CD4-positive, alpha-beta memory T cell (primary cell): ENCODE data around the gene MSH2. TPM values are rescaled to one million over a fixed set of nuclear protein-coding genes. Genes with fewer than 3 reads are reported as not detected.
"Not testable (repeated sequence)": the region's sequence is repeated elsewhere in the genome, so short reads cannot be mapped to it uniquely, and the experiment has no call there.

Source experiments
- CTCF ChIA-PET: fragments of 350-600 bp; sonication (Branson Sonifier 250); formaldehyde crosslinking; loops from one replicate; lab custom pipeline; 2021; ENCODE audit warnings: inconsistent platforms; ENCODE audit not compliant: partially characterized antibody; lab: Charles Lee
- POLR2A ChIA-PET: fragments of 350-600 bp; sonication (Branson Sonifier 250); formaldehyde crosslinking; loops from one replicate; lab custom pipeline; 2021; ENCODE audit not compliant: partially characterized antibody; lab: Charles Lee
- DNase-seq, 5 donors: peaks; one replicate each; pipeline versions ENCODE4 v3.0.0 to v3.0.0-alpha.2; 2020 to 2022; ENCODE audit warnings: mixed read lengths in 1 of 5
- H3K27ac ChIP-seq: one replicate; pipeline ENCODE4 v1.7.0; 2013; ENCODE audit warnings: low read depth, low read length
- H3K27me3 ChIP-seq: 2 replicates; pipeline ENCODE4 v1.7.0; 2013; ENCODE audit warnings: mild to moderate bottlenecking, low read length, moderate library complexity; ENCODE audit not compliant: insufficient read depth
- H3K36me3 ChIP-seq: 2 replicates; pipeline ENCODE4 v1.7.0; 2013; ENCODE audit warnings: mild to moderate bottlenecking, low read length, moderate library complexity; ENCODE audit not compliant: insufficient read depth
- H3K4me1 ChIP-seq: 2 replicates; pipeline ENCODE4 v1.7.0; 2013; ENCODE audit warnings: mild to moderate bottlenecking, low read length, moderate library complexity; ENCODE audit not compliant: insufficient read depth
- H3K4me3 ChIP-seq, 2 donors: one replicate each; pipeline ENCODE4 v1.7.0; 2013; ENCODE audit warnings: low read length in 2 of 2, mild to moderate bottlenecking in 1 of 2
- H3K9me3 ChIP-seq, 2 donors: one replicate each; pipeline ENCODE4 v1.7.0; 2013; ENCODE audit warnings: low read length in 2 of 2, control low read depth in 1 of 2; ENCODE audit not compliant: control insufficient read depth in 1 of 2
- H3K27ac Mint-ChIP-seq, 7 donors: one replicate each; pipeline ENCODE4 v1.8.0; 2020 to 2021; ENCODE audit warnings: mixed read lengths in 7 of 7, mild to moderate bottlenecking in 6 of 7, inconsistent platforms in 3 of 7, moderate library complexity in 3 of 7
- H3K27me3 Mint-ChIP-seq, 2 donors: one replicate each; pipeline ENCODE4 v1.8.0; 2020 to 2021; ENCODE audit warnings: mixed read lengths in 2 of 2
- H3K36me3 Mint-ChIP-seq, 2 donors: one replicate each; pipeline ENCODE4 v1.8.0; 2020 to 2021; ENCODE audit warnings: mixed read lengths in 2 of 2, inconsistent platforms in 1 of 2, mild to moderate bottlenecking in 1 of 2
- H3K4me1 Mint-ChIP-seq, 4 donors: one replicate each; pipeline ENCODE4 v1.8.0; 2020 to 2021; ENCODE audit warnings: mixed read lengths in 4 of 4, mild to moderate bottlenecking in 1 of 4
- H3K4me3 Mint-ChIP-seq, 8 donors: one replicate each; pipeline ENCODE4 v1.8.0; 2020 to 2021; ENCODE audit warnings: mixed read lengths in 8 of 8, mild to moderate bottlenecking in 7 of 8, moderate library complexity in 6 of 8, inconsistent platforms in 3 of 8
- H3K9me3 Mint-ChIP-seq, 8 donors: one replicate each; pipeline ENCODE4 v1.8.0; 2020 to 2021; ENCODE audit warnings: mixed read lengths in 8 of 8, mild to moderate bottlenecking in 5 of 8, inconsistent platforms in 3 of 8, moderate library complexity in 1 of 8
- intact Hi-C: fragments of 100-400 bp; cut with micrococcal nuclease; formaldehyde crosslinking; loops from one replicate; pipeline ENCODE4 v1.15.1; 2023
- polyA plus RNA-seq, 2 donors: library from polyadenylated mRNA; unstranded; fragments of 300-500 nt; fragmentation: Illumina TruSeq; gene quantifications; one replicate each; pipeline ENCODE4 v1.2.3, GENCODE V29; 2021
- total RNA-seq, 2 experiments: library from RNA; stranded (reverse); gene quantifications; one replicate each; pipeline ENCODE4 v1.2.3, GENCODE V29; 2021

MSH2 gene
- total and polyA plus RNA-seq, 4 experiments from 2014 or later = 26.1 to 30.5 (median 26.3) TPM

- Mint-ChIP-seq H3K27ac (no peak overlapping the region), H3K4me3 (no peak overlapping the region), H3K27me3 (peaks cover 2 to 3% of the 10 kb centered on the region in 2 donors), H3K36me3 (peaks cover 4 to 24% of the 10 kb centered on the region in 2 donors), H3K4me1 (no peaks in the 10 kb centered on the region), H3K9me3 (peaks cover 0 to 28% (median 17%) of the 10 kb centered on the region in 8 donors)
- H3K9me3 ChIP-seq = no peaks in the 10 kb centered on the region
- no peak overlapping the region for H3K4me3 ChIP-seq
- no peaks in the 10 kb centered on the region for H3K36me3 ChIP-seq
- ChIA-PET POLR2A (no interaction called here), CTCF (no interaction called here)
- no peaks in the 10 kb centered on the region for H3K27me3 ChIP-seq
- H3K27ac ChIP-seq = no peak overlapping the region
- DNase-seq = no peak
- intact Hi-C loops = no loop called here
- H3K4me1 ChIP-seq = no peaks in the 10 kb centered on the region
Observed at GRCh38 chr2:47499093-47499492, 96.1 kb downstream of the MSH2 start.

GRCh38 chr2:47499621-47500309 is 96.8 kb downstream of the MSH2 start:
- H3K4me1 ChIP-seq = no peaks in the 10 kb centered on the region

GRCh38 chr2:47501374-47502200 is 98.6 kb downstream of the MSH2 start:
- Histone ChIP-seq H3K27ac (no peak overlapping the region), H3K36me3 (no peaks in the 10 kb centered on the region), H3K4me1 (no peaks in the 10 kb centered on the region), H3K27me3 (no peaks in the 10 kb centered on the region), H3K9me3 (peaks cover 0 to 2% of the 10 kb centered on the region in 2 donors), H3K4me3 (no peak overlapping the region)
- intact Hi-C loops = no loop called here
- POLR2A ChIA-PET = no interaction called here
- Mint-ChIP-seq H3K4me3 (no peak overlapping the region), H3K36me3 (peaks cover 4 to 33% of the 10 kb centered on the region in 2 donors), H3K4me1 (no peaks in the 10 kb centered on the region), H3K27me3 (peaks cover 2 to 3% of the 10 kb centered on the region in 2 donors), H3K9me3 (peaks cover 3 to 46% (median 36%) of the 10 kb centered on the region in 8 donors), H3K27ac (no peak overlapping the region)
- DNase-seq = no peak
- CTCF ChIA-PET = no interaction called here

More at GRCh38 chr2:47499621-47500309, 96.8 kb downstream of the MSH2 start:
- POLR2A ChIA-PET = no interaction called here
- Mint-ChIP-seq H3K9me3 (peaks cover 0 to 35% (median 23%) of the 10 kb centered on the region in 8 donors), H3K4me3 (no peak overlapping the region), H3K36me3 (peaks cover 4 to 31% of the 10 kb centered on the region in 2 donors), H3K27ac (no peak overlapping the region), H3K27me3 (peaks cover 2 to 3% of the 10 kb centered on the region in 2 donors), H3K4me1 (no peaks in the 10 kb centered on the region)
- DNase-seq = no peak
- Histone ChIP-seq H3K27ac (no peak overlapping the region), H3K27me3 (no peaks in the 10 kb centered on the region), H3K36me3 (no peaks in the 10 kb centered on the region), H3K4me3 (no peak overlapping the region), H3K9me3 (peaks cover 0 to 2% of the 10 kb centered on the region in 2 donors)
- CTCF ChIA-PET = no interaction called here
- intact Hi-C loops = no loop called here

GRCh38 chr2:47502498-47502897 is 99.5 kb downstream of the MSH2 start:
- H3K27me3 ChIP-seq, POLR2A ChIA-PET, H3K27me3 Mint-ChIP-seq, DNase-seq, H3K4me3 Mint-ChIP-seq, intact Hi-C loops, H3K4me3 ChIP-seq, H3K27ac Mint-ChIP-seq, H3K4me1 Mint-ChIP-seq, H3K36me3 ChIP-seq, H3K4me1 ChIP-seq, H3K27ac ChIP-seq, CTCF ChIA-PET, H3K9me3 ChIP-seq: not testable (repeated sequence)
- H3K9me3 Mint-ChIP-seq = peaks cover 3 to 46% (median 35%) of the 10 kb centered on the region in 8 donors
- H3K36me3 Mint-ChIP-seq = peaks cover 4 to 33% of the 10 kb centered on the region in 2 donors

GRCh38 chr2:47503481-47504070 is 100.6 kb downstream of the MSH2 start:
- Mint-ChIP-seq H3K27me3 (peaks cover 0 to 3% of the 10 kb centered on the region in 2 donors), H3K4me3 (no peak overlapping the region), H3K27ac (no peak overlapping the region), H3K4me1 (peaks cover 0 to 3% (median 0%) of the 10 kb centered on the region in 4 donors), H3K36me3 (peaks cover 4 to 30% of the 10 kb centered on the region in 2 donors), H3K9me3 (peaks cover 4 to 46% (median 34%) of the 10 kb centered on the region in 8 donors)
- Histone ChIP-seq H3K36me3 (no peaks in the 10 kb centered on the region), H3K27me3 (no peaks in the 10 kb centered on the region), H3K27ac (no peak overlapping the region), H3K4me1 (no peaks in the 10 kb centered on the region), H3K9me3 (peaks cover 0 to 2% of the 10 kb centered on the region in 2 donors), H3K4me3 (no peak overlapping the region)
- POLR2A ChIA-PET = no interaction called here
- CTCF ChIA-PET = no interaction called here
- intact Hi-C loops = no loop called here
- no peak for DNase-seq

GRCh38 chr2:47504174-47504810 is 101.3 kb downstream of the MSH2 start:
- H3K4me3 ChIP-seq = no peak overlapping the region
- no peaks in the 10 kb centered on the region for H3K36me3 ChIP-seq
- peaks cover 0 to 2% of the 10 kb centered on the region in 2 donors for H3K9me3 ChIP-seq
- DNase-seq = no peak
- H3K36me3 Mint-ChIP-seq = peaks cover 3 to 26% of the 10 kb centered on the region in 2 donors
- ChIA-PET CTCF (no interaction called here), POLR2A (no interaction called here)
- peaks cover 0 to 3% of the 10 kb centered on the region in 2 donors for H3K27me3 Mint-ChIP-seq
- no peaks in the 10 kb centered on the region for H3K27me3 ChIP-seq
- peaks cover 0 to 4% (median under 1%) of the 10 kb centered on the region in 4 donors for H3K4me1 Mint-ChIP-seq
- no peak overlapping the region for H3K4me3 Mint-ChIP-seq
- no peak overlapping the region for H3K27ac ChIP-seq
- H3K27ac Mint-ChIP-seq = no peak overlapping the region
- H3K9me3 Mint-ChIP-seq = peaks cover 4 to 41% (median 31%) of the 10 kb centered on the region in 8 donors
- no peaks in the 10 kb centered on the region for H3K4me1 ChIP-seq
- intact Hi-C loops = no loop called here
